Measurements from ENCODE around the gene PEDS1.
"Not testable (repeated sequence)": the region's sequence is repeated elsewhere in the genome, so short reads cannot be mapped to it uniquely, and the experiment has no call there.

Gene PEDS1

GRCh38 chr20:50153500-50154377 lies at the start of gene PEDS1:
Gene PEDS1 (minus strand): TSS chr20:50153723. CDS start chr20:50153637, 86 bp downstream.
- H3K4me3 Mint-ChIP-seq: peak within 1 kb of the TSS; percentile 87
- H3K36me3 Mint-ChIP-seq: peaks cover 2% of the 10 kb centered on the region
- H3K27ac Mint-ChIP-seq: peak within 1 kb of the TSS; percentile 74
- no peaks in the 10 kb centered on the region for H3K27me3 Mint-ChIP-seq
- H3K4me1 Mint-ChIP-seq: peaks cover 47% of the 10 kb centered on the region
- no peaks in the 10 kb centered on the region for H3K9me3 Mint-ChIP-seq

- Mint-ChIP-seq H3K4me1 (no peaks in the 10 kb centered on the region), H3K27me3 (peaks cover 1% of the 10 kb centered on the region), H3K36me3 (peaks cover 3% of the 10 kb centered on the region), H3K4me3 (no peak overlapping the region), H3K27ac (no peak overlapping the region), H3K9me3 (no peaks in the 10 kb centered on the region)
Observed at GRCh38 chr20:50202677-50203076, 49.2 kb upstream of the PEDS1 start.

- H3K9me3 Mint-ChIP-seq, H3K4me3 Mint-ChIP-seq, H3K36me3 Mint-ChIP-seq, H3K27me3 Mint-ChIP-seq, H3K27ac Mint-ChIP-seq, H3K4me1 Mint-ChIP-seq: not testable (repeated sequence)
Observed at GRCh38 chr20:50201710-50202109, 48.2 kb upstream of the PEDS1 start.

GRCh38 chr20:50200482-50201104 lies 47.1 kb upstream of the PEDS1 start:
- peaks cover 5% of the 10 kb centered on the region for H3K4me1 Mint-ChIP-seq
- H3K27me3 Mint-ChIP-seq: no peaks in the 10 kb centered on the region
- H3K4me3 Mint-ChIP-seq: no peak overlapping the region
- peaks cover 3% of the 10 kb centered on the region for H3K36me3 Mint-ChIP-seq
- H3K9me3 Mint-ChIP-seq: no peaks in the 10 kb centered on the region
- no peak overlapping the region for H3K27ac Mint-ChIP-seq

GRCh38 chr20:50199703-50200102 lies 46.2 kb upstream of the PEDS1 start:
- peaks cover 5% of the 10 kb centered on the region for H3K4me1 Mint-ChIP-seq
- H3K27ac Mint-ChIP-seq: no peak overlapping the region
- no peak overlapping the region for H3K4me3 Mint-ChIP-seq
- H3K9me3 Mint-ChIP-seq: no peaks in the 10 kb centered on the region
- H3K27me3 Mint-ChIP-seq: no peaks in the 10 kb centered on the region
- peaks cover 3% of the 10 kb centered on the region for H3K36me3 Mint-ChIP-seq

GRCh38 chr20:50198716-50199115 lies 45.2 kb upstream of the PEDS1 start:
- peaks cover 12% of the 10 kb centered on the region for H3K4me1 Mint-ChIP-seq
- no peaks in the 10 kb centered on the region for H3K36me3 Mint-ChIP-seq
- no peaks in the 10 kb centered on the region for H3K27me3 Mint-ChIP-seq
- H3K4me3 Mint-ChIP-seq: no peak overlapping the region
- no peak overlapping the region for H3K27ac Mint-ChIP-seq
- no peaks in the 10 kb centered on the region for H3K9me3 Mint-ChIP-seq

- no peak overlapping the region for H3K27ac Mint-ChIP-seq
- no peaks in the 10 kb centered on the region for H3K9me3 Mint-ChIP-seq
Observed at GRCh38 chr20:50198180-50198666, 44.7 kb upstream of the PEDS1 start.

GRCh38 chr20:50197463-50198179 lies 44.1 kb upstream of the PEDS1 start:
- no peak overlapping the region for H3K27ac Mint-ChIP-seq

More at GRCh38 chr20:50198180-50198666, 44.7 kb upstream of the PEDS1 start:
- no peak overlapping the region for H3K4me3 Mint-ChIP-seq
- H3K27me3 Mint-ChIP-seq: no peaks in the 10 kb centered on the region
- no peaks in the 10 kb centered on the region for H3K36me3 Mint-ChIP-seq
- H3K4me1 Mint-ChIP-seq: peaks cover 17% of the 10 kb centered on the region

GRCh38 chr20:50196896-50197295 lies 43.4 kb upstream of the PEDS1 start:
- Mint-ChIP-seq H3K4me1 (peaks cover 28% of the 10 kb centered on the region), H3K27ac (no peak overlapping the region), H3K27me3 (no peaks in the 10 kb centered on the region), H3K4me3 (no peak overlapping the region), H3K36me3 (peaks cover 6% of the 10 kb centered on the region), H3K9me3 (no peaks in the 10 kb centered on the region)

More at GRCh38 chr20:50197463-50198179, 44.1 kb upstream of the PEDS1 start:
- no peak overlapping the region for H3K4me3 Mint-ChIP-seq
- peaks cover 3% of the 10 kb centered on the region for H3K36me3 Mint-ChIP-seq
- no peaks in the 10 kb centered on the region for H3K27me3 Mint-ChIP-seq
- peaks cover 23% of the 10 kb centered on the region for H3K4me1 Mint-ChIP-seq
- H3K9me3 Mint-ChIP-seq: no peaks in the 10 kb centered on the region

GRCh38 chr20:50196248-50196647 lies 42.7 kb upstream of the PEDS1 start:
- Mint-ChIP-seq H3K27me3 (no peaks in the 10 kb centered on the region), H3K9me3 (no peaks in the 10 kb centered on the region), H3K4me3 (no peak overlapping the region), H3K27ac (no peak overlapping the region), H3K4me1 (peaks cover 28% of the 10 kb centered on the region), H3K36me3 (peaks cover 6% of the 10 kb centered on the region)

GRCh38 chr20:50195524-50196120 lies 42.1 kb upstream of the PEDS1 start:
- H3K27me3 Mint-ChIP-seq: no peaks in the 10 kb centered on the region
- peaks cover 28% of the 10 kb centered on the region for H3K4me1 Mint-ChIP-seq
- H3K9me3 Mint-ChIP-seq: no peaks in the 10 kb centered on the region
- H3K27ac Mint-ChIP-seq: peak overlapping the region; percentile 72
- no peak overlapping the region for H3K4me3 Mint-ChIP-seq
- peaks cover 6% of the 10 kb centered on the region for H3K36me3 Mint-ChIP-seq

- H3K36me3 Mint-ChIP-seq: peaks cover 6% of the 10 kb centered on the region
- peak overlapping the region; percentile 65 for H3K4me3 Mint-ChIP-seq
- peaks cover 28% of the 10 kb centered on the region for H3K4me1 Mint-ChIP-seq
- H3K27ac Mint-ChIP-seq: peak overlapping the region; percentile 12
- no peaks in the 10 kb centered on the region for H3K27me3 Mint-ChIP-seq
- no peaks in the 10 kb centered on the region for H3K9me3 Mint-ChIP-seq
Observed at GRCh38 chr20:50194831-50195523, 41.5 kb upstream of the PEDS1 start.

GRCh38 chr20:50194422-50194830 lies 40.9 kb upstream of the PEDS1 start:
- Mint-ChIP-seq H3K4me3 (peak overlapping the region; percentile 65), H3K4me1 (peaks cover 28% of the 10 kb centered on the region), H3K36me3 (peaks cover 6% of the 10 kb centered on the region), H3K27me3 (no peaks in the 10 kb centered on the region), H3K9me3 (no peaks in the 10 kb centered on the region), H3K27ac (peak overlapping the region; percentile 35)

GRCh38 chr20:50193836-50194421 lies 40.4 kb upstream of the PEDS1 start:
- Mint-ChIP-seq H3K4me1 (peaks cover 28% of the 10 kb centered on the region), H3K27me3 (no peaks in the 10 kb centered on the region), H3K4me3 (peak overlapping the region; percentile 95), H3K27ac (peak overlapping the region; percentile 99), H3K9me3 (no peaks in the 10 kb centered on the region), H3K36me3 (peaks cover 6% of the 10 kb centered on the region)

Measured in activated naive CD4-positive, alpha-beta T cell treated with anti-CD3 and anti-CD28 coated beads, Interleukin-2, amount 50 U/mL, for 24 hours (primary cell).